Measurements from ENCODE around the gene MAEA. TPM values are rescaled to one million over a fixed set of nuclear protein-coding genes. Genes with fewer than 3 reads are reported as not detected.

The MAEA gene
- total RNA-seq, 3 donors from 2014 or later = 61.9 to 66.9 (median 65.3) TPM

DNA sequence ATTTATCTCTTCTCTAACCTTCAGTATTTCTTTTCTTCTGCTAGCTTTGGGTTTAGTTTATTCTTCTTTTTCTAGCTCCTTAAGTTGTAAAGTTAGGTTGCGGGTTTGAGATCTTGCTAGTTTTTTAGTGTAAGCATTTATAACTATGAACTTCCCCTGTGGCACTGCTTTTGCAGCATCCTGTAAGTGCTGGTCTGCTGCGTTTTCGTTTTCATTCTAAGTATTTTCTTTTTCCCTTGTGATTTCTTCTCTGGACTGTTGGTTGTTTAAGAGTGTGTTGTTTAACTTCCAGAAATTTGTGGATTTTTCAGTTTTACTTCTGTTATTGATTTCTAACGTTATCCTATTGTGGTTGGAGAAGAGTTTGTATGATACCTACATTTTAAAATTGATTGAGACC lies 29.7 kb upstream of the MAEA start:
- Mint-ChIP-seq H3K9me3 (peaks cover 8% of the 10 kb centered on the region), H3K36me3 (ENCODE audit: insufficient read depth) (peaks cover 1% of the 10 kb centered on the region), H3K4me1 (ENCODE audit: low read depth) (peaks cover 30% of the 10 kb centered on the region), H3K4me3 (no peak overlapping the region), H3K27me3 (ENCODE audit: low read depth) (no peaks in the 10 kb centered on the region)
- DNase-seq = no peak
- no peak for ATAC-seq

GRCh38 chr4:1260418-1261106 lies 29.1 kb upstream of the MAEA start:
- no peaks in the 10 kb centered on the region for H3K27me3 Mint-ChIP-seq (ENCODE audit: low read depth)

GRCh38 chr4:1261107-1261928 lies 28.4 kb upstream of the MAEA start:
- Mint-ChIP-seq H3K27me3 (ENCODE audit: low read depth) (no peaks in the 10 kb centered on the region), H3K9me3 (peaks cover 4% of the 10 kb centered on the region), H3K36me3 (ENCODE audit: insufficient read depth) (peaks cover 1% of the 10 kb centered on the region)

More at GRCh38 chr4:1260418-1261106, 29.1 kb upstream of the MAEA start:
- DNase-seq = no peak
- no peak for ATAC-seq
- peaks cover 25% of the 10 kb centered on the region for H3K4me1 Mint-ChIP-seq (ENCODE audit: low read depth)
- H3K9me3 Mint-ChIP-seq = peaks cover 7% of the 10 kb centered on the region
- H3K36me3 Mint-ChIP-seq (ENCODE audit: insufficient read depth) = peaks cover 1% of the 10 kb centered on the region
- no peak overlapping the region for H3K4me3 Mint-ChIP-seq

DNA sequence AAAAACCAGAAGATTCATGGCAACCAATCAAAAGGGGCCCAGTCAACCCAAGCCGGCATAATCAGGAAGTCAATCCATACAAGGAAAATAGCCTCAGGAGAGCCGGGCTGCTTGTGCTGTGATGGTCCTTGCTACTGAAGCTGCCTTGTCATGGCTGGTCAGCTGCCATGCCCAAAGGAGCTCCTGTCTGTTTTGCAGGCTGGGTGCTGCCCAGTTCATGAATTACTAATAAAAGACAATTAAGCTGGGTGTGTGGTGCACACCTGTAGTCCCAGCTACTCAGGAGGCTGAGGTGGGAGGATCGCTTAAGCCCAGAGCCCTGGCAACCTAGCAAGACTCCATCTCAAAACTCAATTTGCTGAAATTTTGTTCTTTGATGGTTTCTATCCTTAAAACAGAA lies 24.7 kb upstream of the MAEA start:
- ATAC-seq = no peak
- no peaks in the 10 kb centered on the region for H3K36me3 Mint-ChIP-seq (ENCODE audit: insufficient read depth)
- H3K27me3 Mint-ChIP-seq (ENCODE audit: low read depth) = no peaks in the 10 kb centered on the region

More at GRCh38 chr4:1261107-1261928, 28.4 kb upstream of the MAEA start:
- ATAC-seq (no peak), DNase-seq (no peak)
- Mint-ChIP-seq H3K4me1 (ENCODE audit: low read depth) (peaks cover 20% of the 10 kb centered on the region), H3K4me3 (no peak overlapping the region)

GRCh38 chr4:1265351-1265750 lies 24.3 kb upstream of the MAEA start:
- Mint-ChIP-seq H3K27me3 (ENCODE audit: low read depth) (no peaks in the 10 kb centered on the region), H3K9me3 (no peaks in the 10 kb centered on the region), H3K36me3 (ENCODE audit: insufficient read depth) (no peaks in the 10 kb centered on the region), H3K4me3 (no peak overlapping the region), H3K4me1 (ENCODE audit: low read depth) (peaks cover 16% of the 10 kb centered on the region)
- ATAC-seq (no peak), DNase-seq (no peak)

More for the DNA sequence above, 24.7 kb upstream of the MAEA start:
- peaks cover 21% of the 10 kb centered on the region for H3K4me1 Mint-ChIP-seq (ENCODE audit: low read depth)
- DNase-seq = no peak
- H3K9me3 Mint-ChIP-seq = no peaks in the 10 kb centered on the region
- H3K4me3 Mint-ChIP-seq = no peak overlapping the region

DNA sequence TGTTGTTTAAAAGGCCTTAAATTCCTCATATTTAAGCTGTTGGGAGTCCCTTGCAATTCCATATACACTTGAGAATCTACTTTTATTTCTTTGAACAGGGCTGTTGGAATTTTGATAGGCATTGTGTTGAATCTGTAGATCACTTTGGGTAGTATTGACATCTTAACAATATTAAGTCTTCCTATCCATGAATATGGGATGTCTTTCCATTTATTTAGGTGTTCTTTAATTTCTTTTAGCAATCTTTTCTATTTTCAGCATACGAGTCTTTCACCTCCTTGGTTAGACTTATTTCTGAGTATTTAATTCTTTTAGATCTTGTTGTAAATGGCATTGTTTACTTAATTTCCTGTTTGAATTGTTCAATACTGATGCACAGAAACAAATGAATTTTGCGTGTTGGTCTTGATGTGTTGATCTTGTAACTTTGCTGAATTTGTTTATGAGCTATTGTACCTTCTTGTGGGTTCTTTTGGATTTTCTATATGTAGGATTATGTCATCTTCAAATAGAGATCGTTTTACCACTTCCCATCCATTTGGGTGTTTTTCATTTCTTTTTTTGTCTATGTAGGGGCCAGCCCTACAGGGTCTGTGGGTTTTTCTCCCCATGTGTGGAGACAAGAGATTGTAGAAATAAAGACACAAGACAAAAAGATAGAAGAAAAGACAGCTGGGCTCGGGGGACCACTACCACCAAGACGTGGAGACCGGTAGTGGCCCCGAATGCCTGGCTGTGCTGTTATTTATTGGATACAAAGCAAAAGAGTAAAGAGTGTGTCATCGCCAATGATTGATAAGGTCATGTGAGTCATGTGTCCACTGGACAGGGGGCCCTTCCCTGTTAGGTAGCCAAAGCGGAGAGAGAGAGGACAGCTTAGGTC lies 22.6 kb upstream of the MAEA start:
- no peaks in the 10 kb centered on the region for H3K36me3 Mint-ChIP-seq (ENCODE audit: insufficient read depth)
- H3K4me1 Mint-ChIP-seq (ENCODE audit: low read depth) = peaks cover 14% of the 10 kb centered on the region
- peak overlapping the region; percentile 79 for H3K4me3 Mint-ChIP-seq
- H3K9me3 Mint-ChIP-seq = no peaks in the 10 kb centered on the region
- ATAC-seq = peak; percentile 55 to 65
- H3K27me3 Mint-ChIP-seq (ENCODE audit: low read depth) = no peaks in the 10 kb centered on the region
- no peak for DNase-seq

DNA sequence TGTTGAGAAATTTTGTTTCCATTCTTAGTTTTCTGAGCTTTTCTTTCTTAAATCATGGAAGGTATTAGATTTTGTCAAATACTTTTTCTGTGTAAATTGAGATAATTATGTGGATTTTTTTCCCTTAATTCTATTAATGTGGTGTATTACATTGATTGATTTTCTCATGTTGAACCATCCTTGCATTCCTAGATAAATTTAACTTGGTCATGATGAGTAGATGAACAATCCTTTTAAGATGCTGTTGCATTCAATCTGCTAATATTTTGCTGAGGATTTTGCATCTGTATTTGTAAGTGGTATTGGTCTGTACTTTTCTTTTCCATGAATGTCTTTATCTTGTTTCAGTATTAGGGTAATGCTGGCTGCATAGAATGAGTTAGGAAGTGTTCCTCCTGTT lies 20.5 kb upstream of the MAEA start:
- H3K27me3 Mint-ChIP-seq (ENCODE audit: low read depth) = no peaks in the 10 kb centered on the region
- peaks cover 14% of the 10 kb centered on the region for H3K4me1 Mint-ChIP-seq (ENCODE audit: low read depth)
- no peak overlapping the region for H3K4me3 Mint-ChIP-seq
- H3K9me3 Mint-ChIP-seq = no peaks in the 10 kb centered on the region
- ATAC-seq (no peak), DNase-seq (no peak)
- H3K36me3 Mint-ChIP-seq (ENCODE audit: insufficient read depth) = no peaks in the 10 kb centered on the region

- no peak overlapping the region for H3K4me3 Mint-ChIP-seq
- H3K9me3 Mint-ChIP-seq = no peaks in the 10 kb centered on the region
- peaks cover 9% of the 10 kb centered on the region for H3K4me1 Mint-ChIP-seq (ENCODE audit: low read depth)
- no peaks in the 10 kb centered on the region for H3K27me3 Mint-ChIP-seq (ENCODE audit: low read depth)
- no peak for ATAC-seq
- H3K36me3 Mint-ChIP-seq (ENCODE audit: insufficient read depth) = no peaks in the 10 kb centered on the region
- DNase-seq = no peak
These were observed 18.0 kb upstream of the MAEA start for GRCh38 chr4:1271686-1272085.

- no peaks in the 10 kb centered on the region for H3K27me3 Mint-ChIP-seq (ENCODE audit: low read depth)
- H3K36me3 Mint-ChIP-seq (ENCODE audit: insufficient read depth) = peaks cover 4% of the 10 kb centered on the region
- no peak overlapping the region for H3K4me3 Mint-ChIP-seq
- no peaks in the 10 kb centered on the region for H3K4me1 Mint-ChIP-seq (ENCODE audit: low read depth)
- H3K9me3 Mint-ChIP-seq = no peaks in the 10 kb centered on the region
- ATAC-seq (no peak), DNase-seq (no peak)
These were observed 14.8 kb upstream of the MAEA start for GRCh38 chr4:1274871-1275270.

- Mint-ChIP-seq H3K4me3 (no peak overlapping the region), H3K9me3 (no peaks in the 10 kb centered on the region), H3K4me1 (ENCODE audit: low read depth) (no peaks in the 10 kb centered on the region), H3K27me3 (ENCODE audit: low read depth) (no peaks in the 10 kb centered on the region), H3K36me3 (ENCODE audit: insufficient read depth) (peaks cover 4% of the 10 kb centered on the region)
- DNase-seq = no peak
- ATAC-seq = no peak
These were observed 12.7 kb upstream of the MAEA start for GRCh38 chr4:1276984-1277383.

DNA sequence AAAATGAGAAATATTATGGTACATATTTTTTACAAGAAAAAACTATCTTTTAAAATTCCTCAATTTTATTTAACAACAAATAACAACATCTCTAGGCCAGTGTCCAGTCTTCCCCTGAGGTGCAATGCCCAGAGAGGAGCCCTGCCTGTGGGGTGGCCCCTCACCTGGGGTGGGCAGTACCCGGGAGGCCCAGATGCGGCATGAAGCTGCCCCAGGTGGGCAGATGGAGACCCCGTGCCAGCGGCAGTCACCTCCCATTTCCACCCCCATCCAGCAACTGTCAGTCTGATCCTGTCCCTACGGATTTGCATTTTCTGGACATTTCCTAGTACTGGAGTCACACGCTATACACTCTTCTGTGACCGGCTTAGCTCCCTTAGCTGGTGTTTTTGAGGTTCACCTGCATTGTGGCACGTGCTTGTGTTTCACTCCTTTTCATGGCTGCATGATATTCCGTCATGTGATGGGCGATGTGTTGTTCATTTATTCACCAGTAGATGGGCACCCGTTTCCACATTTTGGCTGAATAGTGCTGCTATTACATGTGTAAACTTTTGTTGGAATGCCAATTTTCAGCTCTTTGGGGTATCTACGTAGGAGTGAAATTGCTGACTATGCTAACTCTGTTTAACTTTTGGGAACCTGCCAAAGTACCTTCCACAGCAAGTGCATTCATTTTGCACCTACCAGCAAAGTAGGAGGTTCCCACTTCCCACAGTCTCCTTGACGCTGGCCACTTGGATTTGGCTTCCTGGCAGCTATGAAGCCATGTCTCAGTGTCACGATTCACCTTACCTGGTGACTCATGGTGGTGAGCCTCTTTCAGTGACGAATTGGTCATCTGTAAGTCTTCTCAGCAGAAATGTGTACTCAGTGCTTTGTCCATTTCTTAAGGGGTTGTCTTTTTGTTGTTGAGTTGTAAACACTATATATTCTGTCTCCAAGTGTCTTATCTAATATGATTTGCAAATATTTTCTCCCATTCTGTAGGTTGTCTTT lies 11.7 kb upstream of the MAEA start:
- Mint-ChIP-seq H3K4me1 (ENCODE audit: low read depth) (no peaks in the 10 kb centered on the region), H3K9me3 (no peaks in the 10 kb centered on the region), H3K27me3 (ENCODE audit: low read depth) (peaks cover 3% of the 10 kb centered on the region), H3K4me3 (no peak overlapping the region), H3K36me3 (ENCODE audit: insufficient read depth) (peaks cover 4% of the 10 kb centered on the region)
- DNase-seq = no peak
- no peak for ATAC-seq

DNA sequence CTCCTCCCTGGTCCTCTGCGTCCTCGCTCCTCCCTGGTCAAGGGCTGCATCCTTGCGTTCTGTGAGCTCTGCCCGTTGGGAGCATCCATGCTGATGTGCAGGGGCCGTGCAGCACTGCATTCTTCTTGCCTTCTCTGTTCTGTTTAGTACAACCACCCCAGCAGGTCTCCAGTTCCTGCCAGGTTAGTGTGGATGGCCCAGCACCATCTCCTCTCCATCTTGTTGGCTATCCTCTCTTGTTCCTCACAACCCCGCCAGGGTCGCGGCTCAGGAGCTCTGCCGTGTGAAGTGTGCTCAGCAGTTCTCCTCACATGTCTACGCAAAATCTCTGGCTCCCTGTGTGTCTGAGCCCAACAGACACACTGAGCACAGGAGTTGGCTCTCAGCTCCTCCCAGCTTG lies 10.4 kb upstream of the MAEA start:
- ATAC-seq = no peak
- H3K9me3 Mint-ChIP-seq = no peaks in the 10 kb centered on the region
- DNase-seq = no peak
- peaks cover 4% of the 10 kb centered on the region for H3K36me3 Mint-ChIP-seq (ENCODE audit: insufficient read depth)
- H3K27me3 Mint-ChIP-seq (ENCODE audit: low read depth) = peaks cover 3% of the 10 kb centered on the region
- no peaks in the 10 kb centered on the region for H3K4me1 Mint-ChIP-seq (ENCODE audit: low read depth)
- no peak overlapping the region for H3K4me3 Mint-ChIP-seq

GRCh38 chr4:1283711-1284110 lies 6.0 kb upstream of the MAEA start:
- peaks cover 4% of the 10 kb centered on the region for H3K36me3 Mint-ChIP-seq (ENCODE audit: insufficient read depth)
- peaks cover 3% of the 10 kb centered on the region for H3K27me3 Mint-ChIP-seq (ENCODE audit: low read depth)
- ATAC-seq = no peak
- no peaks in the 10 kb centered on the region for H3K9me3 Mint-ChIP-seq
- H3K4me3 Mint-ChIP-seq = no peak overlapping the region
- peaks cover 4% of the 10 kb centered on the region for H3K4me1 Mint-ChIP-seq (ENCODE audit: low read depth)
- DNase-seq = no peak
